ENCODE data around the gene RPS15.
"Not testable (repeated sequence)": the region's sequence is repeated elsewhere in the genome, so short reads cannot be mapped to it uniquely, and the experiment has no call there.

RPS15 gene

GRCh38 chr19:1437609-1438008, 587 bp upstream of the RPS15 start:
- no peak for DNase-seq

GRCh38 chr19:1438933-1439354, 748 bp downstream of the RPS15 start:
- DNase-seq = no peak

- DNase-seq = not testable (repeated sequence)
These were observed 1.6 kb downstream of the RPS15 start for GRCh38 chr19:1439525-1440417.

- DNase-seq = no peak
These were observed 2.2 kb downstream of the RPS15 start for GRCh38 chr19:1440418-1440801.

- DNase-seq = no peak
These were observed 2.8 kb downstream of the RPS15 start for GRCh38 chr19:1441022-1441426.

GRCh38 chr19:1441677-1442438, 3.7 kb downstream of the RPS15 start:
- no peak for DNase-seq

GRCh38 chr19:1445185-1445931, 7.2 kb downstream of the RPS15 start:
- peak; percentile 71 for DNase-seq

GRCh38 chr19:1445932-1446712, 7.9 kb downstream of the RPS15 start:
- no peak for DNase-seq

- DNase-seq = no peak
These were observed 8.7 kb downstream of the RPS15 start for GRCh38 chr19:1446713-1447481.

- DNase-seq = no peak
These were observed 9.3 kb downstream of the RPS15 start for GRCh38 chr19:1447504-1447903.

GRCh38 chr19:1447944-1448343, 9.7 kb downstream of the RPS15 start:
- DNase-seq = no peak

GRCh38 chr19:1449467-1450442, 11.6 kb downstream of the RPS15 start, which contains the start of gene APC2:
APC2 (plus strand) TSS chr19:1450121; CDS start chr19:1453002, 2,881 bp downstream.
- DNase-seq = no peak

GRCh38 chr19:1450735-1451731, 12.8 kb downstream of the RPS15 start:
- DNase-seq = no peak

- no peak for DNase-seq
These were observed 14.0 kb downstream of the RPS15 start for GRCh38 chr19:1451916-1452801.

- no peak for DNase-seq
These were observed 14.8 kb downstream of the RPS15 start for GRCh38 chr19:1452802-1453524.

- no peak for DNase-seq
These were observed 15.5 kb downstream of the RPS15 start for GRCh38 chr19:1453525-1454364.
